Panc1 (cell line): ENCODE data around the gene STKLD1. TPM values are rescaled to one million over a fixed set of nuclear protein-coding genes. Genes with fewer than 3 reads are reported as not detected.

Source experiments
- ATAC-seq: fragments of 200-7000 bp; cut with Tn5 transposase; 2 replicates; pipeline ENCODE4 v1.9.1; 2020; ENCODE audit warnings: mild to moderate bottlenecking, moderate library complexity
- BruUV-seq: library from RNA; stranded (reverse); fragments of 400-500 nt; replicated peaks from 2 replicates; lab custom pipeline; 2021; lab: Mats Ljungman, UMichigan
- CTCF ChIA-PET: fragments of 300-600 bp; sonication (Branson Sonifier 250); formaldehyde crosslinking; loops from one replicate; lab custom pipeline; 2022; ENCODE audit warnings: antibody characterized with exemption; lab: Charles Lee
- POLR2A ChIA-PET: fragments of 300-600 bp; sonication (Branson Sonifier 250); formaldehyde crosslinking; loops from one replicate; lab custom pipeline; 2022; ENCODE audit warnings: antibody characterized with exemption; lab: Charles Lee
- DNase-seq: peaks from one replicate; pipeline ENCODE4 v3.0.0-alpha.2; 2010; ENCODE audit warnings: low read depth, low spot score
- H3K27ac ChIP-seq: 2 replicates; pipeline ENCODE4 v1.5.1; 2011; ENCODE audit warnings: mild to moderate bottlenecking, low read length, inconsistent platforms
- H3K27me3 ChIP-seq: fragments of 200-500 bp; sonication (Bioruptor generic); 2 replicates; pipeline ENCODE4 v1.6.0; 2014; ENCODE audit warnings: low read length, inconsistent platforms; ENCODE audit not compliant: control insufficient read depth, insufficient read depth
- H3K36me3 ChIP-seq: fragments of 200-500 bp; sonication (Bioruptor generic); 2 replicates; pipeline ENCODE4 v1.5.1; 2014; ENCODE audit warnings: inconsistent platforms, mild to moderate bottlenecking, low read length, moderate library complexity; ENCODE audit not compliant: control insufficient read depth, insufficient read depth
- H3K4me1 ChIP-seq: 2 replicates; pipeline ENCODE4 v1.5.1; 2011; ENCODE audit warnings: inconsistent platforms, mild to moderate bottlenecking, low read length, moderate library complexity; ENCODE audit not compliant: control insufficient read depth, insufficient read depth
- H3K4me3 ChIP-seq, 2 experiments: 2 replicates each; pipeline ENCODE4 v1.5.1; 2011 to 2012; ENCODE audit warnings: low read depth in 2 of 2, low read length in 2 of 2, mild to moderate bottlenecking in 2 of 2, inconsistent platforms in 1 of 2, moderate library complexity in 1 of 2
- H3K9me3 ChIP-seq: fragments of 200-500 bp; sonication (Bioruptor generic); 2 replicates; pipeline ENCODE4 v1.5.1; 2014; ENCODE audit warnings: low read depth, mild to moderate bottlenecking, inconsistent platforms, low read length, moderate library complexity; ENCODE audit not compliant: control insufficient read depth, insufficient read depth
- POLR2AphosphoS5 ChIP-seq: IDR thresholded peaks from 2 replicates; pipeline ENCODE4 v1.6.1; 2012; ENCODE audit warnings: mild to moderate bottlenecking, low read depth, low read length, moderate library complexity
- SIN3A ChIP-seq: IDR thresholded peaks from 2 replicates; pipeline ENCODE4 v1.6.1; 2012; ENCODE audit warnings: low read depth, mild to moderate bottlenecking, low read length, moderate library complexity, borderline replicate concordance; ENCODE audit not compliant: insufficient read depth
- TCF7L2 ChIP-seq: IDR thresholded peaks from 2 replicates; pipeline ENCODE4 v1.6.1; 2011; ENCODE audit warnings: mild to moderate bottlenecking, low read depth, low read length, inconsistent platforms
- in situ Hi-C: cut with HindIII; loops from 2 replicates; pipeline ENCODE4 v1.10.0; 2016; ENCODE audit warnings: low sequenced_read_pairs, low pct_unique_long_range_greater_than_20kb
- intact Hi-C: fragments of 100-400 bp; cut with micrococcal nuclease; formaldehyde crosslinking; loops from one replicate; pipeline ENCODE4 v1.10.0; 2022; ENCODE audit not compliant: unreplicated experiment
- total RNA-seq: library from RNA; stranded (reverse); gene quantifications from one replicate; pipeline ENCODE4 v1.2.1, GENCODE V29; 2021; ENCODE audit not compliant: unreplicated experiment
- TF ChIP-seq, protein P1 (sequence below), 2 experiments: IDR thresholded peaks; 2 replicates each; pipeline ENCODE4 v1.6.1; 2011 to 2012; ENCODE audit warnings: low read depth in 2 of 2, control low read depth in 1 of 2, low read length in 1 of 2, mild to moderate bottlenecking in 1 of 2, moderate library complexity in 1 of 2; ENCODE audit not compliant: insufficient read depth in 1 of 2
- TF ChIP-seq, protein P2 (sequence below): fragments of 450-650 bp; IDR thresholded peaks from 2 replicates; pipeline ENCODE4 v1.5.1; 2017; ENCODE audit warnings: mild to moderate bottlenecking

STKLD1 gene
- total RNA-seq, 1 experiment from 2014 or later, result 0.74 TPM

DNA sequence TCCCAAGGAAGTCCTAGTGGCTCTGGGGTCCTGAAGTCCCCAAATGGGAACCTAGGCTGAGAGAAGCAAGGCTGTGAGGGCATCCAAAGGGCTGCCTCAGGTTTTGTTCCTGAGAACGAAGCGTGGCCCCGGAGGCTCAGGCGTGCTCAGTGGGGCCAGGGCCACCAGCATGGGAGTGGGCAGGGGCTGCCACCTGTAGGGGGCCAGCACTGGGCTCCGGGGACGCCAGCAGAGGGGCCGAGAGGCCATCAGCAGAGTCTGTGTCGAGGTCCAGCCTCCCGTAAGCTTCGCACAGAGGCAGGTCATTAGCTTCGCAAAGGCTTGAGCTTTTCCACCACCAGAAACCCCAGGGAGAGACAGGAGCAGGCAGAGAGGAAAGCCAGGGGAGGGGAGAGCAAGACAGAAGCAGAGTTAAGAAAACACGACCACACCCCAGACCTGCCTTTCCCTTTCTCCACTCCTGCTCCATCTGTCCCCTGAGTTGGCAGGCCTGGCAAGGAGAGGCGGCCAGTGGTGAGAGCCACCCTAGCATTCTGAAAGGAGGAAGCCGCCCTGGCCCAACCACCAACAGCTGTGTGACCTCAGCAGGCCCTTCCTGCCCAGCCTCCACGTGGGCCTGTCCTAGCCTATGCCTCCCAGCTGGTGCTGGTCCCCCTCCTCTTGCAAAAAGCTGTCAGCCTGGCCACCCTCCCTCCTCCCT is 34.6 kb upstream of the STKLD1 start:
- TF ChIP-seq TCF7L2, result no peak
- TF ChIP-seq, protein P1, sequence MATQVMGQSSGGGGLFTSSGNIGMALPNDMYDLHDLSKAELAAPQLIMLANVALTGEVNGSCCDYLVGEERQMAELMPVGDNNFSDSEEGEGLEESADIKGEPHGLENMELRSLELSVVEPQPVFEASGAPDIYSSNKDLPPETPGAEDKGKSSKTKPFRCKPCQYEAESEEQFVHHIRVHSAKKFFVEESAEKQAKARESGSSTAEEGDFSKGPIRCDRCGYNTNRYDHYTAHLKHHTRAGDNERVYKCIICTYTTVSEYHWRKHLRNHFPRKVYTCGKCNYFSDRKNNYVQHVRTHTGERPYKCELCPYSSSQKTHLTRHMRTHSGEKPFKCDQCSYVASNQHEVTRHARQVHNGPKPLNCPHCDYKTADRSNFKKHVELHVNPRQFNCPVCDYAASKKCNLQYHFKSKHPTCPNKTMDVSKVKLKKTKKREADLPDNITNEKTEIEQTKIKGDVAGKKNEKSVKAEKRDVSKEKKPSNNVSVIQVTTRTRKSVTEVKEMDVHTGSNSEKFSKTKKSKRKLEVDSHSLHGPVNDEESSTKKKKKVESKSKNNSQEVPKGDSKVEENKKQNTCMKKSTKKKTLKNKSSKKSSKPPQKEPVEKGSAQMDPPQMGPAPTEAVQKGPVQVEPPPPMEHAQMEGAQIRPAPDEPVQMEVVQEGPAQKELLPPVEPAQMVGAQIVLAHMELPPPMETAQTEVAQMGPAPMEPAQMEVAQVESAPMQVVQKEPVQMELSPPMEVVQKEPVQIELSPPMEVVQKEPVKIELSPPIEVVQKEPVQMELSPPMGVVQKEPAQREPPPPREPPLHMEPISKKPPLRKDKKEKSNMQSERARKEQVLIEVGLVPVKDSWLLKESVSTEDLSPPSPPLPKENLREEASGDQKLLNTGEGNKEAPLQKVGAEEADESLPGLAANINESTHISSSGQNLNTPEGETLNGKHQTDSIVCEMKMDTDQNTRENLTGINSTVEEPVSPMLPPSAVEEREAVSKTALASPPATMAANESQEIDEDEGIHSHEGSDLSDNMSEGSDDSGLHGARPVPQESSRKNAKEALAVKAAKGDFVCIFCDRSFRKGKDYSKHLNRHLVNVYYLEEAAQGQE (IDR thresholded peaks at IDR 0.05; ENCODE audit: insufficient read depth in 1 of 2, low read depth in 2 of 2, low read length in 1 of 2), result no peak
- TF ChIP-seq, protein P2, sequence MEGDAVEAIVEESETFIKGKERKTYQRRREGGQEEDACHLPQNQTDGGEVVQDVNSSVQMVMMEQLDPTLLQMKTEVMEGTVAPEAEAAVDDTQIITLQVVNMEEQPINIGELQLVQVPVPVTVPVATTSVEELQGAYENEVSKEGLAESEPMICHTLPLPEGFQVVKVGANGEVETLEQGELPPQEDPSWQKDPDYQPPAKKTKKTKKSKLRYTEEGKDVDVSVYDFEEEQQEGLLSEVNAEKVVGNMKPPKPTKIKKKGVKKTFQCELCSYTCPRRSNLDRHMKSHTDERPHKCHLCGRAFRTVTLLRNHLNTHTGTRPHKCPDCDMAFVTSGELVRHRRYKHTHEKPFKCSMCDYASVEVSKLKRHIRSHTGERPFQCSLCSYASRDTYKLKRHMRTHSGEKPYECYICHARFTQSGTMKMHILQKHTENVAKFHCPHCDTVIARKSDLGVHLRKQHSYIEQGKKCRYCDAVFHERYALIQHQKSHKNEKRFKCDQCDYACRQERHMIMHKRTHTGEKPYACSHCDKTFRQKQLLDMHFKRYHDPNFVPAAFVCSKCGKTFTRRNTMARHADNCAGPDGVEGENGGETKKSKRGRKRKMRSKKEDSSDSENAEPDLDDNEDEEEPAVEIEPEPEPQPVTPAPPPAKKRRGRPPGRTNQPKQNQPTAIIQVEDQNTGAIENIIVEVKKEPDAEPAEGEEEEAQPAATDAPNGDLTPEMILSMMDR, result no peak
- TF ChIP-seq POLR2AphosphoS5, result no peak
- no peak for TF ChIP-seq SIN3A
- peaks cover 2% of the 10 kb centered on the region for H3K4me1 ChIP-seq
- H3K4me3 ChIP-seq, result no peak overlapping the region
- no peaks in the 10 kb centered on the region for H3K27me3 ChIP-seq
- DNase-seq, result no peak
- no peaks in the 10 kb centered on the region; the same call in 1 of the 2 replicates for H3K36me3 ChIP-seq
- intact Hi-C loops (no loop called here), in situ Hi-C loops (no loop called here)
- CTCF ChIA-PET, result interaction anchor here (0.6 kb wide), 2 partner anchors 86 to 153 kb away, joined by 3 to 5 read pairs; no protein-coding TSS in a partner anchor
- H3K9me3 ChIP-seq, result no peaks in the 10 kb centered on the region
- POLR2A ChIA-PET, result no interaction called here
- ATAC-seq, result no peak
- no TSS peak for BruUV-seq
- no peak overlapping the region for H3K27ac ChIP-seq

DNA sequence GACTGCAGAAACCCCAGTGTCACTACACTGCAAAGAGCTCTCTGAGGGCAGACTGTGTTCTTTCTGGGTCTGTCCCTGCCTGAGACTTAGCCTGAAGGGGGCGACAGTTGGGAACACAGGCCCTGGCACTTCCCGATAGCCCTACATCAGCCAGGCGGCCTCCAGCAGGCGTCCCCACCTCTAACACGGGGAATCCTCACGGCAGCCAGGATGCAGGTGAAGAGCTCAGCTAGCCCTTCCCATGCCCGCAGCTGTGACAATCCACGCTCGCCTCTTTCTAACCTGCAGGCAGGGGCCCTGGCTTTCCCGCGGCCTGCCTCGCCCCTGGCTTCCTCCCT is 34.1 kb upstream of the STKLD1 start:
- Histone ChIP-seq H3K4me3 (no peak overlapping the region), H3K27me3 (no peaks in the 10 kb centered on the region), H3K4me1 (peaks cover 3% of the 10 kb centered on the region), H3K9me3 (no peaks in the 10 kb centered on the region), H3K36me3 (no peaks in the 10 kb centered on the region; the same call in none of the 2 replicates), H3K27ac (no peak overlapping the region)
- DNase-seq, result no peak
- CTCF ChIA-PET, result interaction anchor here (0.6 kb wide), 2 partner anchors 86 to 154 kb away, joined by 3 to 5 read pairs; no protein-coding TSS in a partner anchor
- TF ChIP-seq SIN3A, result no peak
- TF ChIP-seq TCF7L2, result no peak
- TF ChIP-seq, protein P1 (IDR thresholded peaks at IDR 0.05; ENCODE audit: insufficient read depth in 1 of 2, low read depth in 2 of 2, low read length in 1 of 2), result no peak
- TF ChIP-seq POLR2AphosphoS5, result no peak
- TF ChIP-seq, protein P2, result no peak; the same call in 1 of the 2 replicates
- POLR2A ChIA-PET, result no interaction called here
- intact Hi-C loops, result no loop called here
- ATAC-seq, result peak; percentile 59; the same call in 1 of the 2 replicates
- no TSS peak for BruUV-seq
- in situ Hi-C loops, result no loop called here
